Measurements from ENCODE around the gene WWTR1.
A peak's percentile ranks its signal among the peaks of the same experiment; 100 is the strongest.

Gene WWTR1

DNA sequence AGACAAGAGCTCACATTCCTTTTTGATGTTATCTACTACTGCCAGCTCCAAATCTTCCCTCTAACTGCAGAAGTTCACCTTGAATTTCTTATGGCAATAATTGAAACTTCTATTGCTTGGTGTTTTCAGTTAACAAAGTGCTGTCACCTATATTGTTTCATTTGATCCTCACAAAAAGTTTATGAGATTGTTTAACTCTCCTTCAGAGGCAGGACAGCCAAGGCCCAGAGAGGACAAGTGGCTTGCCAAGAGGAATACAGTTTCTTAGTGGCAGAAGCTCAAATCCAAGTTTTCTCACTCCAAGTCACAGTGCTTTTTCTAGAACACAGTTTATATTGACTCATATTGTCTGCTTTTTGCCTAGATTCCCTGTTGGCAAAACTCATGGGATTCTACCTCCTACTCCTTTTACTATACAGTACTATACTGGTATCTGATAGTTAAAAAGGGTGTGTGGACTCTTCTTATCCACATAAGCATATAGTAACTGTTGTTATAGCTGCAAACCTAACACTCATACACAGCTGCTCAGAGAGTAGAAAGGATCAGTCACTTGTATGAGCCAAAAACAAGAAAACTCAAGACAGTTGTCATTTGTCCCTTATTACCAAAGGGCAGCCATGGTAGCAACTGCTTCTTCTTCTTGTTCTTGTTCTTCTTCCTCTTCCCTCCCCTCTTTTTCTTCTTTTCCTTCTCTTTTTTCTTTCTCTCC, 167.4 kb downstream of the WWTR1 start:
- no peak for DNase-seq

DNA sequence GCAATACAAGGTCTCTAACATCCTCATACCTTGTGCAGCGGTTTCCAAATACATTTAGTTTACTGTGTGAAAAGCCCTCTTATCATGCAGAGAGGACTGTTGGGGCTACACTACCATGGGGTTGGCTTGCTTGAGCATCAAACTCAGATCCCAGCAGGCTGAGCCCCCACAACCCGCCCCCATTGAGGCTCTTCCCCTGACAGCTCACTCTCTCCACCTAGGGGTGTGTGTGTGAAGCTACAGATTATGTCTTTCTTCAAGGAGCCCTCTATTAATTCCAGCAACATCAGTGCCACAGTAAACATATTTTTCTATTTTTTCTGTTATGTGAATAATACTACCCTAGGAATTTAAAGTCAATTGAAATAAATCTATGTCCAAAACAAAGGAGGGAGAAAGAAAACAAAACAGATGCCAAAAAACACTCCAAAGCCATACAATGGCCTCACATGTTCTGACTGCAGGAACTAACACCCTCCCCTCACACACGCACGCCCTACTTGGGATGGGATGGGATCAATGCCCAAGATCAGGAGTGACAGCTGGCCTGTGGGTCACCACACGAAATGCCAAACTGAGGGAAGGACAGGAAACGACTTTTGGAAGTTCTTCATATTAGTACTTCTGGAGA, 168.7 kb downstream of the WWTR1 start:
- no peak for DNase-seq

DNA sequence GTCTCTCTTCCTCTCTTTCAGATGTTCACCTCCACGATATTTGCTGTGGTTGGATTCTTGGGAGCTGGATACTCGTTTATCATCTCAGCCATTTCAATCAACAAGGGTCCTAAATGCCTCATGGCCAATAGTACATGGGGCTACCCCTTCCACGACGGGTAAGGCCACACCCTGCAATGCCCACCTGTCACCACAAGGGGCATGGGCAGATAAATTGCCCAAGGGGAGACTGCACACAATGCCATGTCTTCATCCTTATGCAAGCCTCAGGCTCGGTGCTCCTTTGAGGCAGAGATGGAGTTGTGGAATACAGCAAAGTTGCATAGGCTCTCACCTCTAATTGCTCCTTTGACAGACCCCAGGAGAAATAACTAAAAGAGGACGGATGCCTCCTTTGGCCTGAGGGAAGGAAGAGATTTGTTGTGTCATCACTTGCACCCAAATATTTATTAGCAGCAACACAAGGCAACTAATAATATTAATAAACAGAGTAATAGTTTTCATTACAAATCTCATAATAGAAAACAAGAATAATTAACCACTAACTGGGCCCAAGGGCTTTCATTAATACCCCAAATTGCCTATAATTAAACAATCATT, 170.1 kb downstream of the WWTR1 start:
- peak in 1 of 2 experiments; percentile 26 for DNase-seq

DNA sequence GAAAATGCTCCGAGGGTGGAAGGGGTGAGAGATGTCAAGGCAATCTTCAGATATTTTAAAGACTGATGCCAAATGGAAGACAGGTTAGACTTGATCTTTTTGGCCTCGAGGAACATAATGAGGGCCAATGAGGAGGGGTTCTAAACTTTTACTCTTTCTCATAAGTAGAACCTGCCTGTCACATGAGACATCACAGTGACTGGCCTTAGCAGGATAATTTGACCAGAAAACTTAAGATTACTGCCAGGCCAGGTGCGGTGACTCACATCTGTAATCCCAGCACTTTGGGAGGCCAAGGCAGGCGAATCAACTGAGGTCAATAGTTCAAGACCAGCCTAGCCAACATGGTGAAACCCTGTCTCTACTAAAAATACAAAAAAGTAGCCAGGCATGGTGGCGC, 171.1 kb downstream of the WWTR1 start:
- DNase-seq: no peak

DNA sequence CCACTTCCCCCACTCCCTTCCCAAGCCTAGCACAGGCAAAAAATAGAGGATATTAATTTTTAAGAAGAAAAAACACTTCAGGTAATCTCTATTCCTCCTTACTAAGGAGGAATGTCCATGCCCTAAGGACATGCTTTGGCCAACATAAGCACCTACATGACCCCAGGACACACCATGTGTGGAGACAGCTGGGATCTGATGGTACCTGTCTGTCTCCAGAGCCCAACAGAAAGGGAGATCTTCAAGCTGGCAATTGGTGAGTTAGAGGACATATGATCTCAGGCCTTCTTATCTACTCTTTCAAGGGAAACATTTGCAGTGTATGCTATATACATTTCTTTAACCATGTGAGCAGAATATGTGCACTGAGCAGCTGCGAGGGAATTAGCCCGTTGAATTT, 176.3 kb downstream of the WWTR1 start:
- DNase-seq: no peak

DNA sequence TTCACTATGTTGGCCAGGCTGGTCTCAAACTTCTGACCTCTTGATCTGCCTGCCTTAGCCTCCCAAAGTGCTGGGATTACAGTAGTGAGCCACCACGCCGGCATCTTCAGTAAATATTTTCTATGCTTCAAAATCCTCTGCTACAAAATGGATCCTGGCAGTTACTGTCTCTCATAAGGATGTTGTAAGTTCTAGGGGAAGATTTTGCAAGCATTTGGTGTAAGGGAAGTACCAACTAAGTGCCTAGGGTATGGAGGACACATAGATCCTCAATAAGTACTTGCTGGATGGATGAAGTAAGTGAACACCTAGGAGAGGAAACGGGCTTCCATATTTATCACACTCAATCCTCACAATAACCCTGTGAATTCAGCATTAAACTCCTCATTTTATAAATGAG, 176.8 kb downstream of the WWTR1 start:
- DNase-seq: no peak

DNA sequence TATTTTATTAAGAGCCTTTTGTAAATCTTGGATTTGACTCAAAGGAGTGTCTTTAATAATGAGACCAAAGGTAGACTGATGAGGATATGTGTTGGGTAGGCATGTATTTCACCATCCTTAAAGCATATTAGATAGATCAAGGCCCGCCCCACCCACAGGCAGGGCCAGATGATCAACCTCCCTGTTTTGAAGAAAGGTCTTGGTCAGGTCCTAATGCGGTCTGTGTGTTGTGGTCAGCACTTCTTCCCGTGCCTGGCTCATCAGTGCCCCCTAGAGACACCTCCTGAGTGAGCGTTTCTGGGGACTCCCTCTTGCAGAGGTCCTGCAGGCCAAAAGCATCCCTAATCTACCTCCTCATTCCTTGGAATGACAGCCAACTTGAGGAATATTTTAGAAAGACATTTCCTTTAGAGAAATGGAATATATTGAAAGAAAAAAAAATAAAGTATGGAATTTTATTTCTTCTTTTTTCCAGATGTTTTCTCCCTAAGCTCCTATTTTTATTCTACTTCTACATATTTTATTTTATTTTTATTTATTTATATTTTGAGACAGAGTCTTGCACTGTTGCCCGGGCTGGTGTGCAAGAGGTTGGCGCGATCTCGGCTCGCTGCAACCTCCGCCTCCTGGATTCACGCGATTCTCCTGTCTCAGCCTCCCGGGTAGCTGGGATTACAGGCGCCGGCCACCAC, 177.4 kb downstream of the WWTR1 start:
- no peak for DNase-seq

DNA sequence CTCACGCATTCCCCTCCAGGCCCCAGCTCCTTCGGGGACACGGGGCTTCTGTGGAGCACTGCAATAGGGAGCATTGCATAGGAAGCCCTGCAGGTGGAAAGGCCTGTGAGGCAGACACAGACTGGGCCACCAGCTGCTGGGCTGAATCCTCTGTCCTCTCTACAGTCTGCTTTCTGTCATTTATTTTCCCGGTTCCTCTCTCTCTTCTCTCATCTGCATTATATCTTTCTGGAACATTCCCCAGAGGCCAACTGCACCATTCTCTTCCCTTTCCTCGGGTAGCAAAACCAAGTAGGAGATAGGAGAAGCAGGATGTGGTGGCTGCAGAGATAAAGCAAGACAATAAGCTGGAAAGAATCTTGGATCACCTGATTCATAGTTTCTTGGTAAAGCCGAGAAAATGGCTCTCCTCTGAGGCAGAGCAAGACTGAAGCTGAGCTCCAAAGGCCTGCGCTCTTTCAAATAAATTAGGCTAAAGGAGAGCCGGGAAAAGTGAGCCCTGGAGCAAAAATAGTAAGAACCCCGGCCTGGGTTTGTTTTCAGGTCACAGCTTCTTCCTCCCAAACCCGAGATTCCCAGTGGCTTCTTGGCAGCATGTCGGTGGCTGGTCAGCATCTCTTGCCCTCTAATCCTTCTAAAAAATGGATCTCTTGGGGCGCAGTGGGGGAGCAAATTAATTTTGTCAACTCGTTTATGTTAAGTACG, 178.1 kb downstream of the WWTR1 start:
- no peak for DNase-seq

DNA sequence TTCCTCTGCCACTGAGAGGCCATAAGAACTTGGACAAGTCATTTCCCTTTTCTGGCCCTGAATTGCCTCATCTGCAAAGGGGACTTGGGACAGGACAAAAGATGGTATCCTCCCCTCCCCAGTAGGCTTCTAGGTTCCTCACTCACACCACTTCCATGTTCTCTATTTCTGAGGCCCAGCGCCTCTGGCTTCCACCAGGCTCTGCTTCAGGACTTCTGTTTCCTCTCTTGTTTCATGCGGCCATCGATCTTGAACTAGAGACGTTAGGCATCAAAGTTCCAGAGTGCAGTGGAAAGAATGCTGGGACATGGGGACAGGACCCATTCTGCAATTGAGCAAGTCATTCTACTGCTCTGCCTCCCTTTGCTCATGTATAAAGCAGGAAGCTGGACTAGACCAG, 181.6 kb downstream of the WWTR1 start:
- no peak for DNase-seq

DNA sequence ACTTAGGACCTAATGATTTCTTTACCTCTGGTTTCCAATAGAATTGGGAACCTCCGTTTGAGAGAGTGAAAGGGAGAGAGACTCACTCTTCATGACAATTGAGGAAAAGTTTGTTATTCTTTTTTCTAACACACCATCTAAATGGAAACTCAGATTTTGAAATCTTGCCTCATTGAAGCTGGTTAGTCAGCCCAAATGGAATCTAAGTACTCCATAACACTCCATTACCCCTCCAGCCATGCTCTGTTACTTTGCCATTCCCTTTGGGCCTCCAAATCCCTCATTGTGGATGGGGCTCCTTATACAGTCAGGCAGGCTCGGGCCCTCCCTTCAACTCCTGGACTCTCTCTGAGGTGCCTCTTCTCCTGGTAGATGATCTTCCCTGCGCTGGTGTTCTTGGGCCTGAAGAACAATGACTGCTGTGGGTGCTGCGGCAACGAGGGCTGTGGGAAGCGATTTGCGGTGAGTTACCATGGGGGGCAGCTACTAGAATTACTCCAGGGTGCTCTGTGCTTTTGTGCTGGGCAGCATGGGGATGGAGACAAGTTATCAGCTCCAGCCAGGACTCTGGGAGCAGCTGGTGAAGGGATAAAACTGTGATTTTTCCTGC, 182.3 kb downstream of the WWTR1 start:
- no peak for DNase-seq

DNA sequence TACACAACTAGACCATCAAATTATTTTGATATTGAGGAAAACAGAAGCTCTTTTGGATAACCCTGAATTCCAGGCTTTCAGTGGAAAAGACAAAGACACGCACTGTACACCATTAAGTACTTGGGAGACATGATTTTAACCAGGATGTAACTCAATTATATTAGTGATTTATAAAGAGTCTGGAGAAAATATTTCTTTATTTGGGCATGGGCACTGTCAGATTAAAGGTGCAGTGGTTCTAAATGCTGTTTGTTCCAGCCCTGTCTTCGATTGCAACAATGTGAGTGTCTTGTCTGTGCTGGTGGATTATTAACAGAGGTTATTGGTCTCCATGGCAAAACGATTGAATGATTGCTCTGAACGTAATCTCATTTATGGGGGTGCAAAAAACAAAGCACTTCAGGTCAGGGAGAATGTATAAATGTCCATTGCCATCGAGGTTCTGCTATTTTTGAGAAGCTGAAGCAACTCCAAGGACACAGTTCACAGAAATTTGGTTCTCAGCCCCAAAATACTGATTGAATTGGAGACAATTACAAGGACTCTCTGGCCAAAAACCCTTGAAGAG, 183.5 kb downstream of the WWTR1 start, which contains the start of gene TM4SF4:
Gene TM4SF4 (plus strand): TSS at position 448 of the 568 bp plus-strand sequence. CDS start 181 bp downstream, outside the sequence.
- DNase-seq: no peak

DNA sequence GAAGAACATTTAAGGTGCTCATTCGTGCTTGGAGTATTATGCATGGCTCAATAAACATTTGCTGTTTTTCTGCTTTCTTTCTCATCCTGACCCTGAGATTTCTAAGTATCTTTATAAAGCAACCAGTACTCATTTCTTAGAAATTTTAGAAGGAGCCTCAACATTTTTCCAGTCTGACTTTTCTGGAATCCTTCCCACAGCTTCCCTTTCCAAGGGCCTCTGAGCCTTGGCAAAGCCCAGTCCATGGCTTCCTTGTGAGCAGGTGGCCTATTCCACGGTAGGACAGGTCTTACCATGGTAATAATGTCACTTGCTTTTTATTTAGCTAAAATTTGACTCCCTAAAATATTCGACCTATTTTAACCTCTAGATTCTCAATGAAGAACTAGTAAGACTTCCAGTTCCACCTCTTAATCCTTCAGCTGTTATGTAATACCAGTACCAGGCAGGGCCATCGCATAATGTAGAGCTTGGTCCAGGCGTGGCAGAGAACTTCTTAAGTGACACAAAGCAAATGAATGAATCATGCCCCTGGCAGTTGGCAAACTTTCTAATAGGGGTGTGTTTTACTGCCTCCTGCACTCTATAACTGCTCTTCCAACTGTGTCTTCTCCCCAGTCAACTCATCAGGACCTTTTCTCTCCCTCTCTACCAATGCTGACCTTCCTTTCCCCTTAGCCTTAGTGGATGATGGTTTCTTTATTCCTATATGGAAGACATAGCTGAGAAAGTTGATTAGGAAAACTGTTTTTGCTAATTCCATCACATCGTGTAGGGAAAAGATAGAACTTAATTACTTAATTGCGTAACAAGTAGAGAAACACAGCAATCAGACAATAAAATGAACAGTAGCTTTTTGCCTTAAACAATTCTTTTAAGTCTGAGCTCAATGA, 184.2 kb downstream of the WWTR1 start:
- DNase-seq: no peak

DNA sequence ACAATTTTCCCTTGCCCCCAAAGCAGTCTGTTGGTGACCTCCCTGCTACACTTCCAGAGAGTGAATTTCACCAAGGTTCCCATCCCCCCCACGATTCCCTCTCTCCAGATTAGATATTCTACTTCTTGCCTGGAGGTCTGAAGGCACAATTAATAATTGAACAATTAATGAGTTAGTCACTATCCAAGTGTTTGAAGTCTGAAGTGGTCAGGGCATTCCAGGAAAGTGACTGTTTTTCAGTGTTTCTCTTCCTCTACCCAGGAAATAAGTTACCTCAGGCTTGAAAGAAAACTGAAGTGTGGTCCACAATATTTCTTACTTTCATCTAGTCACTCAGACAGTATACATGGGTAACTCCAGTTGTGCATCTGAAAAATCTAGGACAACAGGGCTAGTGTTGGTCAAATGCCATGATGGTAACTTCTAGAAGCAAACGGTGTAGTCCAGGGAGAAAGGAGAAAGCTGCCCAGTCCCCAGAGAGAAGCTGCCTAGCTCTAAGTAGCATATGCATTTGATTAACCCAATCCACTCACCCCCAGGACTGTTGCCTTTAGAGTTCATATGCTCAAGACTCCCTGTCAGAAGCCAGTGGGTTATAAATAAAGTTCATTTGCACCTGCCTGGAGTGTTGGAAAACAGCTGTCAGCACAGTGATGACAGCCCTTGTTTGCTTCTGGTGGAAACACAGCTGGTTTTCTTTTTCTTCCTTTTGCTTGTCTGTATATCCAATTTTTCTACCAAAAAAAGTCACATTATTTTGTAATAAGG, 185.6 kb downstream of the WWTR1 start:
- DNase-seq: no peak

DNA sequence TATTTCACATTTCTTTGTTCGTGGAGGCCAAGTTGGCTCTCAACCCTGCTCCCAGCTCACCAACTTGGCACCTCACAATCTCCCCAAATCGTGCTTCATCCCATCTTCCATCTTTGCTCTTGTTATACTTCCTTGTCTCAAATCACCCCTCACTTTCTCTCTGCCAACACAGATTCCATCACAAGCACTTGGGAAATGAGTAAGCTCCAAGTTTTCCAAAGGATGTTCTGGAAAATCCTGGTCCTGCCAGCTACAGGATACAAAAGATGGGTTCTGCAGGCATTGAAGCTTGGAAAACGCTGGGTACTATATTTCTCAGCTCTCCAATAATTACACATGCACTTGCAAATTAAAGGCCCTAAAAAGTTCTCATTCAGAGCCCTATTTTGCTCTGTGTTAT, 187.4 kb downstream of the WWTR1 start:
- no peak for DNase-seq

DNA sequence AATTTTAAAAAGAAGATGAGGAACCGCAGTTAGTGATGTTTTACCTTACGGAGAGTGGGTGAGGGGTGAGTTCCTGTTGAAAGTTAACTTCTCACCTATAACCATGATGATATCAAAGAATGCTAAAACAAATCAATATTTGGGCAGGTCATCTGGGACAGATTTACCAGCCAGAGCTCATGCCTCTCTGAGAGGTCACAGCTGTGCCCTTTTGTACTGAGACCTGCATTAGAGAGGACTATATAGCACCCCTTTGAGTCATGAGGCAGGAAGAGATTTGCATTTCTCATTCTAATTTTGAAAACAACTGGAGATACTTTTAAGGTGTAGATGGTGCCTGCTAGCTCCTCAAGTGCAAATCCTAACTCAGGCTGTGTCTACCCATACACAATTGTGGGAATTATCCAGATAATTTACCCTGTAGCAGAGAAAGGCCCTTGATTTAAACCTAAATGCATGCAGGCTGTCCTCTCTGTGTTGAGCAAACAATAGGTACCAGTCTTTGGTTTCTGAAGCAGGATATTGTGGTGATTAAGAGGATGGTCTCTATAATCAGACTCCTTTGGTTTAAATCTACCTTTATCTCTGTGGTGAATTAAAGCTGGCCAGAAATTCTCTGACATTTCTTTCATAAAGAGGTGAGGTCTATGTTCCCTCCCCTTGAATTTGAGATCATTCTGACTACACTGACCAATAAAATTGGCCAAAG, 189.2 kb downstream of the WWTR1 start:
- no peak for DNase-seq
